Measurements from ENCODE around the gene COL1A1. TPM values are rescaled to one million over a fixed set of nuclear protein-coding genes. Genes with fewer than 3 reads are reported as not detected.

The COL1A1 gene
- total RNA-seq, 1 experiment from 2014 or later: 431 TPM

GRCh38 chr17:50194140-50194933 lies 7.1 kb downstream of the COL1A1 start:
- DNase-seq: no peak
- H3K9me3 ChIP-seq: no peaks in the 10 kb centered on the region
- H3K27me3 ChIP-seq: no peaks in the 10 kb centered on the region
- peaks cover 100% of the 10 kb centered on the region for H3K36me3 ChIP-seq
- H3K4me3 ChIP-seq: no peak overlapping the region

GRCh38 chr17:50192618-50193291 lies 8.7 kb downstream of the COL1A1 start:
- H3K4me3 ChIP-seq: no peak overlapping the region
- H3K9me3 ChIP-seq: no peaks in the 10 kb centered on the region
- no peak for DNase-seq
- H3K27me3 ChIP-seq: no peaks in the 10 kb centered on the region
- H3K36me3 ChIP-seq: peaks cover 100% of the 10 kb centered on the region

DNA sequence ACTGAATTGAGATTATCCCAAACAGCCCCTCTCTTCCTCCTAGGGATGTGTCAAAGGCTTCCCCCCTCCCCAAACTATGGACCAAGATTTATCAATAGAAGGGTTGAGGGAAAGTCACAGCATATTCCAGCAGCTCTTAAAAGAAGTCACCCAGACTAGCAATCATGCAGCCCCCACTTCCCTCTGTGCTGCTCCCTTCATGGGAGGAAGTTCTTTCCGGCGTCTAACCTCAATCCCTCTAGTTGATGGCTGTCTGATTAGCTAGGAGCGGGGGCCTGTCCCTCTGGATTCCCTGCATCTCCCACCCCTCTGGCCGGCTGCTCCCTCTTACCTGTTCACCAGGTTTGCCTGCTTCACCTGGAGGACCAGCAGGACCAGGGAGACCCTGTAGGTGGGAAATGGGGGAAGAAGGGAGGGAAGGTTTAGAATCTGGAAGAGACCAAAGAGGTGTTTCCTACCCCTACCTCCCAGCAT lies 9.2 kb downstream of the COL1A1 start:
- Histone ChIP-seq H3K27me3 (no peaks in the 10 kb centered on the region), H3K36me3 (peaks cover 100% of the 10 kb centered on the region), H3K4me3 (no peak overlapping the region), H3K9me3 (no peaks in the 10 kb centered on the region)
- DNase-seq: no peak

DNA sequence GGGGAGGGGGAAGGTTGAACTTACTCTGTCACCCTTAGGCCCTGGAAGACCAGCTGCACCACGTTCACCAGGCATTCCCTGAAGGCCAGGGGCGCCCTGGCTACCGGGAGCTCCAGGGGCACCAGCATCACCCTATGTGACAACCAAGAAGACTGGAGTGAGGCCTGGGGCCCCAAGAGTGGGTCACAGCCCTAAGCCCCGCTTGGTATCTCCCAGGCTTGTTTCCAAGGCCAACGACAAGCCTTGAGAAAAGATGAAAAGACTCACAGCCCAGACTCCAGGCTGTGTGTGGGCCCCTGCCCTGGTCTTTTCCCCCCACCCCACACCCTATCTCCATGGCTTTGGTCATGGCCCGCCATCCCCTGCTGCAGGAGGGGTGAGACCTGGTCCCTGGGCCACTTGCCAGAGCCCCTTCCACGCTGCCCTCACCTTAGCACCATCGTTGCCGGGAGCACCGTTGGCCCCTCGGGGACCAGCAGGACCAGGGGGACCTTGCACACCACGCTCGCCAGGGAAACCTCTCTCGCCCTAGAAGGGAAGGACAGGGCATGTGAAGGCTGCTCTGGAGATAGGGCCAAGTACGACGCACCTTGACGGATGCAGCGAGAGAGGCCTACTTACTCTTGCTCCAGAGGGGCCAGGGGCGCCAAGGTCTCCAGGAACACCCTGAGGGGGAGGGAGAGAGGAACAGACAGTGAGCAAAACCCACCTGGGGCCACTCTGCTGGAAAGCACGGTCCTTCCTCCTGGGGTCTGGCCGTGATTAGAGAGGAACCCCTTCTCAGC lies 9.9 kb downstream of the COL1A1 start:
- H3K36me3 ChIP-seq: peaks cover 100% of the 10 kb centered on the region
- no peak overlapping the region for H3K4me3 ChIP-seq
- no peaks in the 10 kb centered on the region for H3K27me3 ChIP-seq
- DNase-seq: no peak
- H3K9me3 ChIP-seq: no peaks in the 10 kb centered on the region

DNA sequence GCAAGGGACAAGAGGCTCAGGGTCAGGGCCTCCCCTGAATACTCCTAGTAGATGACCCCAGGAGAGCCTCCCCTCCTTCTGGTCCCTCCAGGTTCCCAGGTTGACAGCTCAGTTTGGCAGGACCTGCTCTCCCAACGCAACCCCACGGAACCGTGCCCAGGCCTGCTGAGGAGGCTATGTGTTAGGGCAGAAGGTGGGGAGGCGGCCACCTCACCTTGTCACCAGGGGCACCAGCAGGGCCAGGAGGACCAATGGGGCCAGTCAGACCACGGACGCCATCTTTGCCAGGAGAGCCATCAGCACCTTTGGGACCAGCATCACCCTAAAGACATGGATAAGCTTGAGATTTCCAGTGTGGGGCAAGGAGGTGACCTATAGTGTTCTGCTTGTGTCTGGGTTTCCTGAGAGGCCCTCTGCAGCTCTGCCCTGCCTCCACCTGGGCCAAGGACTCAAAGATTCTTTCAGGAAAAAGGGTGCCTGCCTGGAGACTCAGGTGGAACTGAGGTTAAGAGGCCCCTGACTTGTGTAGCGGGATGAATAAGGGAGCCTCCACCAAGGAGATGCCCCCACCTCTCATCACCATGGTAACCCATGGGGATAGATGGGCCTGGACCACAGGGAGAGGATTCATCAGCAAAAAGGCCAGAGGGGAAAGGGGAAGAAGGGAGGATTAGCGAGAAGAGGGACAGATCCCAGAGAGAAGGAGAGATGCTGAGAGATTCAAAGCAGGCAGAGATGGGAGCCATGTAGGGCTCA lies 10.7 kb downstream of the COL1A1 start:
- Histone ChIP-seq H3K4me3 (no peak overlapping the region), H3K27me3 (no peaks in the 10 kb centered on the region), H3K36me3 (peaks cover 100% of the 10 kb centered on the region), H3K9me3 (no peaks in the 10 kb centered on the region)
- DNase-seq: no peak

DNA sequence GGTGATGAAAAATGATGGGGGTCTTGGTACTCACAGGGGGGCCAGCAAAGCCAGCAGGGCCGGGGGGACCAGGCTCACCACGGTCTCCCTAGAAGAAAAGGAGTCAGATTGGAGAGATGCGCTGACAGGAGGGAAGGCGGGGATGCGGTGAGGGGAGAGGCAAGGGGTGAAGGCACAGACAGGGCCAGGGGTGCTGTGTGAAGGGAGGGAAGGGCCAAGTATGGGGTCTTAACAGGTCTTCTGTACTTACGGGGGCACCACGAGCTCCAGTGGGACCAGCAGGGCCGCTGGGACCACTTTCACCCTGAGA lies 11.2 kb downstream of the COL1A1 start:
- H3K4me3 ChIP-seq: no peak overlapping the region
- H3K27me3 ChIP-seq: no peaks in the 10 kb centered on the region
- H3K36me3 ChIP-seq: peaks cover 100% of the 10 kb centered on the region
- no peaks in the 10 kb centered on the region for H3K9me3 ChIP-seq
- no peak for DNase-seq

- H3K27me3 ChIP-seq: no peaks in the 10 kb centered on the region
- no peaks in the 10 kb centered on the region for H3K9me3 ChIP-seq
- H3K4me3 ChIP-seq: no peak overlapping the region
- H3K36me3 ChIP-seq: peaks cover 99% of the 10 kb centered on the region
- no peak for DNase-seq
These were observed 11.7 kb downstream of the COL1A1 start for GRCh38 chr17:50189550-50190292.

GRCh38 chr17:50188921-50189549 lies 12.4 kb downstream of the COL1A1 start:
- Histone ChIP-seq H3K27me3 (no peaks in the 10 kb centered on the region), H3K9me3 (no peaks in the 10 kb centered on the region), H3K4me3 (no peak overlapping the region), H3K36me3 (peaks cover 98% of the 10 kb centered on the region)
- DNase-seq: no peak

GRCh38 chr17:50188531-50188920 lies 12.9 kb downstream of the COL1A1 start:
- no peak overlapping the region for H3K4me3 ChIP-seq
- DNase-seq: no peak
- peaks cover 98% of the 10 kb centered on the region for H3K36me3 ChIP-seq

DNA sequence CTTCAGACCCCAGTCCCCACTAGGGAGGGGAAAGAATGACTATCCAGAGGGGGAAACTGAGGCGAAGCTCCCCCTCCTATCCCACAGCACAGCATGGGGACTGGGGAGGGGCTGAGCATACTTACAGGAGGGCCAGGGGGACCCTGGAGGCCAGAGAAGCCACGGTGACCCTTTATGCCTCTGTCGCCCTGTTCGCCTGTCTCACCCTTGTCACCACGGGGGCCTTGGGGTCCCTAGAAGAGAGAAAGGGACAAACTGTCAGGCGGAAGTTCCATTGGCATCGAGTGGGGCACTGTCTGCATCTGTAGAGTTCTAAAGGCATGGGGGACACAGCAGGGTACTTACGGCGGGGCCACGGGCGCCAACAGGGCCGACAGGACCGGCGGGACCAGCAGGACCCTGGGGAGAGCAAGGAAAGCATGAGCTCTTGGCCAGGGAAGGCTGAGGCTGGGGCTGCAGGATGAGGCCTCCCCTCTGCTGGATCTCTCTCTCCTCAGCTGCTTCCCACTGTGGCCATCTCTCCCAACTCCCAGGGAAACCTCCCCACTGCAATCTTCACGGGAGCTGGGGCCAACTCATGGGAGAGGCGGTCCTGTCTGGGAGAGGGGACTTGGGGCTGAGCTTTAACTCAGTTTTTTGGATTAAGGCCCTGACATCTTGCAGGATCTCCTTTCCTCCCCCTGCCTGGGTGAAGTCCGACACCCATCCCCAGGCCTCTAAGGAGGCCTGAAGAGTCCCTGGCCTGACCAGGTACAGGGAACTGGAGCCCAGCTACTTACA lies 13.5 kb downstream of the COL1A1 start:
- Histone ChIP-seq H3K9me3 (no peaks in the 10 kb centered on the region), H3K4me3 (no peak overlapping the region), H3K36me3 (peaks cover 98% of the 10 kb centered on the region), H3K27me3 (no peaks in the 10 kb centered on the region)
- no peak for DNase-seq

More at GRCh38 chr17:50188531-50188920, 12.9 kb downstream of the COL1A1 start:
- Histone ChIP-seq H3K27me3 (no peaks in the 10 kb centered on the region), H3K9me3 (no peaks in the 10 kb centered on the region)

DNA sequence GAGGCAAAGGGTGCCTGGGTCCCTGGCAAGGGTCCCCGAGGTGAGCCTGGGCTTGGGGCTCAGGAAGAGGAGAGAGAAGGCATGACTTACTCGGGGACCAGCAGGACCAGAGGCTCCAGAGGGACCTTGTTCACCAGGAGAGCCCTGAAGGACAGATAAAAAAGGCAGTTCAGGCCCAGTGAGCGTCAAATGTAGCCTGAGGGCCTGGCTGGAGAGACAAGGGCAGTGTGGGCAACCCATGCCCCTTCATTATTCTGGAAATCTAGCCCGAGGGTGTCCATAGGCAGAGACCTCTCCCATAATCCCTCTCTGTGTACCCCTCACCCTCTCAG lies 14.1 kb downstream of the COL1A1 start:
- no peaks in the 10 kb centered on the region for H3K9me3 ChIP-seq
- no peak overlapping the region for H3K4me3 ChIP-seq
- no peak for DNase-seq
- peaks cover 93% of the 10 kb centered on the region for H3K36me3 ChIP-seq
- H3K27me3 ChIP-seq: no peaks in the 10 kb centered on the region

DNA sequence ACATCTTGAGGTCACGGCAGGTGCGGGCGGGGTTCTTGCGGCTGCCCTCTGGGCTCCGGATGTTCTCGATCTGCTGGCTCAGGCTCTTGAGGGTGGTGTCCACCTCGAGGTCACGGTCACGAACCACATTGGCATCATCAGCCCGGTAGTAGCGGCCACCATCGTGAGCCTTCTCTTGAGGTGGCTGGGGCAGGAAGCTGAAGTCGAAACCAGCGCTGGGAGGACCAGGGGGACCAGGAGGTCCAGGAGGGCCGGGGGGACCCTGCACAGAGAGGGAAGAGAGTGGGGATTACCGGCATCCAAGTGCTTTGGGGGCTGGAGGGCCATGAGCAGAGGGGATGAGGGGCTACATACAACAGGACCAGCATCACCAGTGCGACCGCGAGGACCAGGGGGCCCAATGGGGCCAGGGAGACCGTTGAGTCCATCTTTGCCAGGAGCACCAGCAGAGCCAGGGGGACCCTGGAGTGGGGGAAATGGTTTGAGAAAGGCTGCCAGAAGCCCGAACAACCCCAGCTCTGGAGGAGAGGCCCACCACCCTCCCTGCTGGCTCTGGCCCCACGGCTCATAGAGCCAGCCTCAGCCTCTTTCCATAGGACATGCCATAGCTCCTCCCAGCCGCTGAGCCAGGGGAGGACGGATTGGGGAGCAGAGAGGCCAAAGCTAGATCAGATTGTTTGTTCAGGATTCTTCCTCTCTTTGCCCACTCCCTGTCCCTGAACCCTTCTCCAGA lies 14.6 kb downstream of the COL1A1 start:
- H3K9me3 ChIP-seq: no peaks in the 10 kb centered on the region
- no peak overlapping the region for H3K4me3 ChIP-seq
- no peaks in the 10 kb centered on the region for H3K27me3 ChIP-seq
- no peak for DNase-seq
- peaks cover 88% of the 10 kb centered on the region for H3K36me3 ChIP-seq

DNA sequence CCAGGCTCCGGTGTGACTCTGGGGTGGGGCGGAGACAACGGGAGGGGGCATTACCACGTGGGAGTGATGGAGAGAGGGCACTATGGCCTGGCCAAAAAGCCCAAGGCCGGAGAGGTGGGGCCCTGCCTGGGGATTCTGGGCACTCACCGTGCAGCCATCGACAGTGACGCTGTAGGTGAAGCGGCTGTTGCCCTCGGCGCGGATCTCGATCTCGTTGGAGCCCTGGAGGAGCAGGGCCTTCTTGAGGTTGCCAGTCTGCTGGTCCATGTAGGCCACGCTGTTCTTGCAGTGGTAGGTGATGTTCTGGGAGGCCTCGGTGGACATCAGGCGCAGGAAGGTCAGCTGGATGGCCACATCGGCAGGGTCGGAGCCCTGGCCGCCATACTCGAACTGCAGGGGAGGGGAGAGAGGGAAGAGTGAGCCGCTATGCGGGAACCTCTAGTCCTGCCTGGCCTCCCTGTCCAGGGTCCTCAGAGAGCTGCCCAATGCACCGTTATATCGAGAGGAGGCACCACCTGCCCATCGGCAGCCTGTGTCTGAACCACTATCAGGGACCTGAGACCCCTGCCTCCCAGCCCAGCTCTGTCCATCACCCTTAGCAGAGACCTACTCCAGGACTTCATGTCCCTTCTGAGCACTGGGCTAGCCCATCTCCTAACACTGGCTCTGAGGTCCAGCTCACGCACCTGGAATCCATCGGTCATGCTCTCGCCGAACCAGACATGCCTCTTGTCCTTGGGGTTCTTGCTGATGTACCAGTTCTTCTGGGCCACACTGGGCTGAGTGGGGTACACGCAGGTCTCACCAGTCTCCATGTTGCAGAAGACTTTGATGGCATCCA lies 15.6 kb downstream of the COL1A1 start:
- H3K4me3 ChIP-seq: no peak overlapping the region

More for the DNA sequence above, 15.6 kb downstream of the COL1A1 start:
- no peaks in the 10 kb centered on the region for H3K9me3 ChIP-seq
- DNase-seq: no peak
- no peaks in the 10 kb centered on the region for H3K27me3 ChIP-seq
- peaks cover 82% of the 10 kb centered on the region for H3K36me3 ChIP-seq

Data from MG63 (cell line).